Loucy (cell line): Measurements from ENCODE around the gene TMEM54.

ENCODE experiments used
- H2AFZ ChIP-seq: fragments of 200-600 bp; sonication (generic); 2 replicates; pipeline ENCODE4 v1.6.0; 2016; ENCODE audit warnings: antibody characterized with exemption, mild to moderate bottlenecking, low read length, moderate library complexity
- H3F3A ChIP-seq: fragments of 200-600 bp; 2 replicates; pipeline ENCODE4 v1.6.0; 2016; ENCODE audit warnings: antibody characterized with exemption, low read depth, mild to moderate bottlenecking
- H3K27me3 ChIP-seq: fragments of 200-600 bp; sonication (generic); 2 replicates; pipeline ENCODE4 v1.6.1; 2014; ENCODE audit warnings: low read length, mild to moderate bottlenecking; ENCODE audit not compliant: insufficient read depth, poor library complexity, severe bottlenecking
- H3K36me3 ChIP-seq: fragments of 200-600 bp; sonication (generic); 2 replicates; pipeline ENCODE4 v1.6.1; 2016; ENCODE audit warnings: low read length; ENCODE audit not compliant: insufficient read depth
- H3K4me1 ChIP-seq: fragments of 200-600 bp; sonication (generic); 2 replicates; pipeline ENCODE4 v1.5.1; 2014; ENCODE audit warnings: low read length, mild to moderate bottlenecking; ENCODE audit not compliant: insufficient read depth, poor library complexity, severe bottlenecking
- H3K4me2 ChIP-seq: fragments of 200-600 bp; sonication (generic); 2 replicates; pipeline ENCODE4 v1.6.0; 2014; ENCODE audit warnings: antibody characterized with exemption, low read length, low read depth, mild to moderate bottlenecking; ENCODE audit not compliant: poor library complexity, severe bottlenecking
- H3K4me3 ChIP-seq: fragments of 200-600 bp; sonication (generic); 2 replicates; pipeline ENCODE4 v1.5.1; 2014; ENCODE audit warnings: low read length, mild to moderate bottlenecking, mixed read lengths; ENCODE audit not compliant: poor library complexity, severe bottlenecking
- H3K79me2 ChIP-seq: fragments of 200-600 bp; sonication (generic); 2 replicates; pipeline ENCODE4 v1.6.1; 2014; ENCODE audit warnings: low read length; ENCODE audit not compliant: insufficient read depth
- H3K9ac ChIP-seq: fragments of 200-600 bp; sonication (generic); 2 replicates; pipeline ENCODE4 v1.6.0; 2014; ENCODE audit warnings: mild to moderate bottlenecking, low read depth, low read length, moderate library complexity; ENCODE audit not compliant: poor library complexity, severe bottlenecking
- H3K9me2 ChIP-seq: fragments of 200-600 bp; sonication (generic); replicated peaks from 2 replicates; pipeline ENCODE4 v1.6.1; 2016; ENCODE audit warnings: low read depth, low read length, mixed read lengths
- H3K9me3 ChIP-seq: fragments of 200-600 bp; sonication (generic); 2 replicates; pipeline ENCODE4 v1.6.1; 2014; ENCODE audit warnings: mild to moderate bottlenecking, antibody characterized with exemption, low read length, low read depth; ENCODE audit not compliant: insufficient read depth
- H4K20me1 ChIP-seq: fragments of 200-600 bp; sonication (generic); 2 replicates; pipeline ENCODE4 v1.6.0; 2014; ENCODE audit warnings: antibody characterized with exemption, low read length, mild to moderate bottlenecking; ENCODE audit not compliant: insufficient read depth, poor library complexity, severe bottlenecking
- CTCF ChIP-seq: fragments of 200-600 bp; sonication (generic); conservative IDR thresholded peaks from 2 replicates; pipeline ENCODE4 v1.5.1; 2014; ENCODE audit warnings: mild to moderate bottlenecking, antibody characterized with exemption, low read length
- EZH2phosphoT487 ChIP-seq: fragments of 200-600 bp; IDR thresholded peaks from 2 replicates; pipeline ENCODE4 v1.6.1; 2018; ENCODE audit warnings: antibody characterized with exemption, mild to moderate bottlenecking, moderate library complexity, borderline replicate concordance

The TMEM54 gene

DNA sequence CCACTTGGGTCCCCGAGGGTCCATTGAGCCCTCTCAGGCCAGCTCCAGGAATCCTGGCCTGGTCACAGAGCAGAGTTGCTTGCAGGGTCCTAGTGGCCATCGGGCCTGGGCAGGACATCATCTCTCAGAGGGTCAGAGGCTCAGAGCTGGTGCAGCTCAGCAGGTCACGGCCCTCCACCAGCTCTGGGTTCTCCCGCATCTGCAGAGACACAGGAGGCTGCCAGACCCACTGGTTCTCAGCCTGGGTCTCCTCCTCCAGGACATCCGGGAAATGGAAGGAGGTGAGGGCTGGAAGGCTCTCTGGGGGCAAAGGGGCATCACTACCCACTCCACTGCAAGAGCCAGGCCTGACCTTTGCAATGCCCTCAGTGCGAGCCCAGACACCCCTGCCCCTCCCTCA lies 6.5 kb downstream of the TMEM54 start:
- H3F3A ChIP-seq, result no peaks in the 10 kb centered on the region
- H3K79me2 ChIP-seq, result no peaks in the 10 kb centered on the region
- H2AFZ ChIP-seq, result no peak overlapping the region
- no peaks in the 10 kb centered on the region for H3K4me1 ChIP-seq
- H3K9ac ChIP-seq, result no peak overlapping the region
- TF ChIP-seq EZH2phosphoT487 (no peak), CTCF (no peak)
- no peak overlapping the region for H3K4me3 ChIP-seq
- peaks cover 5% of the 10 kb centered on the region for H3K27me3 ChIP-seq
- no peaks in the 10 kb centered on the region for H3K9me3 ChIP-seq
- no peaks in the 10 kb centered on the region for H4K20me1 ChIP-seq
- no peak overlapping the region for H3K4me2 ChIP-seq
- no peaks in the 10 kb centered on the region for H3K9me2 ChIP-seq
- H3K36me3 ChIP-seq, result no peaks in the 10 kb centered on the region

GRCh38 chr1:32894019-32894600 lies 7.1 kb downstream of the TMEM54 start:
- Histone ChIP-seq H3K4me2 (no peak overlapping the region), H2AFZ (no peak overlapping the region), H3K79me2 (no peaks in the 10 kb centered on the region), H3K9me2 (no peaks in the 10 kb centered on the region), H3F3A (no peaks in the 10 kb centered on the region), H4K20me1 (no peaks in the 10 kb centered on the region), H3K4me3 (no peak overlapping the region), H3K27me3 (no peaks in the 10 kb centered on the region), H3K4me1 (no peaks in the 10 kb centered on the region), H3K9ac (no peak overlapping the region), H3K9me3 (no peaks in the 10 kb centered on the region), H3K36me3 (no peaks in the 10 kb centered on the region)
- TF ChIP-seq CTCF (no peak), EZH2phosphoT487 (no peak)

DNA sequence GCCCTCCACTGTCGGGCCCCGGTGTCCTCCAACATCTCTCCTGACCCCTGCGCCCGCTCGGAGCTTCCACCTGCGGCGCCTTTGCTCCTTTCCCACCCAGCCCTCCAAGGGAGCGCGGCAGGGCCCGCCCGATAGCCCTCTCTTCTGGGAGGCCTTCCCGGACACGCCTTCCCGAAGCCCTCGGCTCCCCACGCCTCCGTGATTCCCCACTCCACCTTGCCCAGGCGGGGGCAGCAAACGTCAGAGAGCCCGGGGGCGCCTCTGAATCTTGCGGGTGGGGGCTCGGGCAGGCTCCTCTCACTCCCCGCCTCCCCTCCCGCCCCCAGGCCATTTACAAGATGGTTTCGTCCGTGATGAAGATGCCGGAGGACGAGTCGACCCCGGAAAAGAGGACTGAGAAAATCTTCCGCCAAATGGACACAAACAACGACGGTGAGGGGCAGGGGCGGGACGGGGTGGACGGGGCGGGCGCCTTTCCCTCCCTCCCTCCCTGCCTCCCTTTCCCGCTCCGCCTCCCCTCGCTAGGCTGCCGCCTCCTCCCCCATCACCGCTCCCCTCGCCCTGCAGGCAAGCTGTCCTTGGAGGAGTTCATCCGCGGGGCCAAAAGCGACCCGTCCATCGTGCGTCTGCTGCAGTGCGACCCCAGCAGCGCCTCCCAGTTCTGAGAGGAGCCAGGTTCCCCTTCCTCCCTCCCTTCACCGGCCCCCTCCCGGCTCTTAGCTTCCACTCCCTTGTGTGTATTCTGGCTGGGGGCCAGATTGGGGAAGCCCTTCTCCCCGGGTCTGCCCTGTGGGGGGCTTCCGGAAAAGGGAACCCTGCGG lies 7.8 kb downstream of the TMEM54 start:
- H3K79me2 ChIP-seq, result no peaks in the 10 kb centered on the region
- TF ChIP-seq CTCF (no peak), EZH2phosphoT487 (no peak)
- H3K4me1 ChIP-seq, result no peaks in the 10 kb centered on the region
- no peaks in the 10 kb centered on the region for H3K9me2 ChIP-seq
- no peak overlapping the region for H3K9ac ChIP-seq
- no peaks in the 10 kb centered on the region for H3K36me3 ChIP-seq
- H3F3A ChIP-seq, result no peaks in the 10 kb centered on the region
- H3K4me3 ChIP-seq, result no peak overlapping the region
- H2AFZ ChIP-seq, result no peak overlapping the region
- H3K4me2 ChIP-seq, result no peak overlapping the region
- H3K27me3 ChIP-seq, result no peaks in the 10 kb centered on the region
- no peaks in the 10 kb centered on the region for H3K9me3 ChIP-seq
- H4K20me1 ChIP-seq, result no peaks in the 10 kb centered on the region
